GM12878 (cell line): ENCODE results near the gene REP15. TPM values are rescaled to one million over a fixed set of nuclear protein-coding genes. Genes with fewer than 3 reads are reported as not detected.

Experiments used
- ATAC-seq: fragments of 200-7000 bp; cut with Tn5 transposase; 3 replicates; pipeline ENCODE4 v1.9.1; 2020; ENCODE audit warnings: mild to moderate bottlenecking, moderate library complexity
- BruUV-seq: library from RNA; stranded (reverse); fragments of 400-500 nt; replicated peaks from 2 replicates; lab custom pipeline; 2021; lab: Mats Ljungman, UMichigan
- CTCF ChIA-PET: fragments of 300-600 bp; sonication (Branson Sonifier 250); formaldehyde crosslinking; extraction: SDS; loops from one replicate; lab custom pipeline; 2021; ENCODE audit warnings: inconsistent platforms; lab: Yijun Ruan, JAX
- POLR2A ChIA-PET: fragments of 350-600 bp; formaldehyde crosslinking; extraction: SDS; loops from one replicate; lab custom pipeline; 2021; ENCODE audit warnings: inconsistent platforms; lab: Charles Lee
- RAD21 ChIA-PET: fragments of 300-600 bp; sonication (Branson Sonifier 250); formaldehyde crosslinking; loops from one replicate; lab custom pipeline; 2023; ENCODE audit warnings: antibody characterized with exemption; ENCODE audit not compliant: unreplicated experiment; lab: Charles Lee
- SMC1A ChIA-PET: fragments of 300-600 bp; sonication (Branson Sonifier 250); formaldehyde crosslinking; loops from one replicate; lab custom pipeline; 2023; ENCODE audit not compliant: unreplicated experiment, uncharacterized antibody; lab: Charles Lee
- DNase-seq: peaks from one replicate; pipeline ENCODE4 v3.0.0-alpha.2; 2011; ENCODE audit warnings: low read depth, low spot score
- FAIRE-seq: peaks from 3 replicates; lab custom pipeline; 2011; peaks lifted over from hg19 to GRCh38; lab: Jason Lieb, UNC
- H2AFZ ChIP-seq: 2 replicates; pipeline ENCODE4 v1.6.0; 2011; ENCODE audit warnings: low read depth, low read length, control low read depth; ENCODE audit not compliant: control insufficient read depth
- H3K27ac ChIP-seq: 2 replicates; pipeline ENCODE4 v1.5.1; 2011; ENCODE audit warnings: control low read depth; ENCODE audit not compliant: control insufficient read depth, insufficient read depth
- H3K27me3 ChIP-seq, 2 experiments: replicated peaks in 1 of 2; 2 replicates each; pipeline versions ENCODE4 v1.6.0 to v1.6.1; 2011; ENCODE audit warnings: low read length in 1 of 2; ENCODE audit not compliant: control insufficient read depth in 2 of 2, insufficient read depth in 2 of 2
- H3K36me3 ChIP-seq, 2 experiments: 2 replicates each; pipeline ENCODE4 v1.5.1; 2011; ENCODE audit warnings: low read length in 1 of 2; ENCODE audit not compliant: control insufficient read depth in 2 of 2, insufficient read depth in 2 of 2
- H3K4me1 ChIP-seq: 2 replicates; pipeline ENCODE4 v1.6.1; 2011; ENCODE audit warnings: mild to moderate bottlenecking, low read length, moderate library complexity, mixed read lengths; ENCODE audit not compliant: control insufficient read depth, insufficient read depth
- H3K4me2 ChIP-seq: 2 replicates; pipeline ENCODE4 v1.6.0; 2011; ENCODE audit warnings: control low read depth; ENCODE audit not compliant: control insufficient read depth, insufficient read depth
- H3K4me3 ChIP-seq: fragments of 200-600 bp; sonication (generic); 2 replicates; pipeline ENCODE4 v1.5.1; 2016
- H3K79me2 ChIP-seq: 2 replicates; pipeline ENCODE4 v1.6.0; 2011; ENCODE audit warnings: low read length; ENCODE audit not compliant: control insufficient read depth, insufficient read depth
- H3K9ac ChIP-seq: 2 replicates; pipeline ENCODE4 v1.8.0; 2011; ENCODE audit warnings: low read length, control low read depth, mixed read lengths; ENCODE audit not compliant: control insufficient read depth, insufficient read depth
- H3K9me3 ChIP-seq: replicated peaks from 3 replicates; pipeline ENCODE4 v1.5.1; 2011; ENCODE audit warnings: mild to moderate bottlenecking, low read length; ENCODE audit not compliant: control insufficient read depth, insufficient read depth
- H4K20me1 ChIP-seq: 2 replicates; pipeline ENCODE4 v1.6.0; 2011; ENCODE audit not compliant: control insufficient read depth, insufficient read depth
- EED ChIP-seq: sonication (generic); IDR thresholded peaks from 2 replicates; pipeline ENCODE4 v1.6.1; 2016; ENCODE audit warnings: antibody characterized with exemption, low read depth
- FOXK2 ChIP-seq: fragments of 450-650 bp; IDR thresholded peaks from 2 replicates; pipeline ENCODE4 v1.6.1; 2017; ENCODE audit warnings: mild to moderate bottlenecking, moderate library complexity
- JUND ChIP-seq: IDR thresholded peaks from 2 replicates; pipeline ENCODE4 v1.6.1; 2012; ENCODE audit warnings: low read depth, mild to moderate bottlenecking, low read length, improper control_type of control experiment, moderate library complexity
- RCOR1 ChIP-seq: conservative IDR thresholded peaks from 2 replicates; pipeline ENCODE4 v1.6.1; 2012; ENCODE audit warnings: low read depth, low read length, improper control_type of control experiment
- SREBF1 ChIP-seq: IDR thresholded peaks from 2 replicates; pipeline ENCODE4 v1.6.1; 2012; ENCODE audit warnings: mild to moderate bottlenecking, low read length
- TAF1 ChIP-seq: IDR thresholded peaks from 2 replicates; pipeline ENCODE4 v1.6.1; 2011; ENCODE audit warnings: mild to moderate bottlenecking, low read depth, low read length, borderline replicate concordance
- TCF12 ChIP-seq: IDR thresholded peaks from 2 replicates; pipeline ENCODE4 v1.6.1; 2011; ENCODE audit warnings: low read depth, mild to moderate bottlenecking, low read length
- YBX1 ChIP-seq: fragments of 450-650 bp; IDR thresholded peaks from 2 replicates; pipeline ENCODE4 v1.6.1; 2016; ENCODE audit warnings: antibody characterized with exemption
- YY1 ChIP-seq: IDR thresholded peaks from 2 replicates; pipeline ENCODE4 v1.6.1; 2011; ENCODE audit warnings: low read depth, mild to moderate bottlenecking, low read length
- WGBS: methylation state at CpG from one replicate; pipeline ENCODE4 v1.1.6; 2016; ENCODE audit warnings: low lambda C conversion rate; ENCODE audit not compliant: insufficient replicate concordance, insufficient coverage; ENCODE audit errors: missing lambda C conversion rate; 5-methylcytosine and 5-hydroxymethylcytosine counted together
- in situ Hi-C: fragments of 300-500 bp; cut with MboI; formaldehyde crosslinking; loops from 9 replicates; pipeline ENCODE4 v1.14.3; 2018; ENCODE audit warnings: mixed read lengths
- intact Hi-C: fragments of 100-400 bp; cut with micrococcal nuclease; formaldehyde crosslinking; loops from one replicate; pipeline ENCODE4 v1.14.2; 2022; ENCODE audit not compliant: unreplicated experiment
- polyA plus RNA-seq, 11 experiments: library from polyadenylated mRNA; depleted of rRNA in 4 of 11; unstranded in 6 of 11; stranded (reverse) in 5 of 11; fragments of >200 nt; fragmentation: Nextera tagmentation in 4 of 11; fragmentation: Illumina TruSeq in 1 of 11; extraction: Ambion mirVana in 4 of 11; extraction: Trizol in 1 of 11; gene quantifications; 1 replicate in 1 of 11; 2 replicates in 10 of 11; pipeline versions ENCODE4 v1.2.1 to v1.2.3, GENCODE V29; 2011 to 2016; ENCODE audit warnings: inconsistent platforms in 2 of 11, missing spikeins in 2 of 11, low read depth in 1 of 11
- total RNA-seq, 4 experiments: library from RNA; depleted of rRNA in 3 of 4; stranded (reverse); fragments of >200 nt in 3 of 4; fragmentation: Illumina TruSeq in 1 of 4; extraction: Trizol in 1 of 4; gene quantifications; 2 replicates each; pipeline versions ENCODE4 v1.2.1 to v1.2.3, GENCODE V29; 2013 to 2021
- TF ChIP-seq, protein P1 (sequence below): fragments of 450-650 bp; IDR thresholded peaks from 2 replicates; pipeline ENCODE4 v1.6.1; 2017; ENCODE audit warnings: antibody characterized with exemption, mild to moderate bottlenecking, moderate library complexity
- TF ChIP-seq, protein P2 (sequence below): fragments of 450-650 bp; conservative IDR thresholded peaks from 2 replicates; pipeline ENCODE4 v1.6.1; 2017; ENCODE audit warnings: mild to moderate bottlenecking, moderate library complexity
- TF ChIP-seq, protein P3 (sequence below): fragments of 150-350 bp; IDR thresholded peaks from 2 replicates; pipeline ENCODE4 v1.6.1; 2014; ENCODE audit warnings: mild to moderate bottlenecking, low read depth, low read length

The REP15 gene
- total and polyA plus RNA-seq, 10 of the 15 experiments (the other 5 are each of a cell fraction or from before 2014, with no cell fraction given) = not detected

DNA sequence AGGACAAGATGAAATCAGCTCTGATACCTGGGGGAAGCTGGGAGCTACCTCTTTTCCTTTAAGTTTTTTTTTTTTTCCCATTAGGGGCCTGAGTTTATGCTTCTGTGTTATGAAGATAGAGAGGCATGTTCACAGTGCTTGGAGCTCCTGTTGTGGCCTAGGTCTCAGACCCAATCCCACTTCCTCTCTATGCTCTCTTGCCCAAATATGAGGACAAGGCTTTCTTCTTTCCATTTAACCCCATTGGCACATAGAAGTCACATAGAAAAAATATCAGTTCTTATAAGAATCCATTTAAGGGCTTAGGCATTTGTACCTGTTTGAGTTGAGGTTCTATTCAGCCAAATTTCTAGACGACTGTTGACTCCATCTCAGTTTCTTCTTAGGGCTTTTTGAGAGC lies 27.0 kb downstream of the REP15 start:
- no peak overlapping the region for H3K9ac ChIP-seq
- ChIA-PET CTCF (interaction anchor here (0.9 to 2.2 kb wide), 4 partner anchors 10 to 98 kb away, joined by 3 to 6 read pairs (median 5); no protein-coding TSS in a partner anchor), RAD21 (interaction anchor here (1.3 kb wide), 1 partner anchor 10 kb away, joined by 5 read pairs; no protein-coding TSS in a partner anchor)
- H3K4me2 ChIP-seq = no peak overlapping the region
- no TSS peak for BruUV-seq
- no peak for DNase-seq
- TF ChIP-seq, protein P1, sequence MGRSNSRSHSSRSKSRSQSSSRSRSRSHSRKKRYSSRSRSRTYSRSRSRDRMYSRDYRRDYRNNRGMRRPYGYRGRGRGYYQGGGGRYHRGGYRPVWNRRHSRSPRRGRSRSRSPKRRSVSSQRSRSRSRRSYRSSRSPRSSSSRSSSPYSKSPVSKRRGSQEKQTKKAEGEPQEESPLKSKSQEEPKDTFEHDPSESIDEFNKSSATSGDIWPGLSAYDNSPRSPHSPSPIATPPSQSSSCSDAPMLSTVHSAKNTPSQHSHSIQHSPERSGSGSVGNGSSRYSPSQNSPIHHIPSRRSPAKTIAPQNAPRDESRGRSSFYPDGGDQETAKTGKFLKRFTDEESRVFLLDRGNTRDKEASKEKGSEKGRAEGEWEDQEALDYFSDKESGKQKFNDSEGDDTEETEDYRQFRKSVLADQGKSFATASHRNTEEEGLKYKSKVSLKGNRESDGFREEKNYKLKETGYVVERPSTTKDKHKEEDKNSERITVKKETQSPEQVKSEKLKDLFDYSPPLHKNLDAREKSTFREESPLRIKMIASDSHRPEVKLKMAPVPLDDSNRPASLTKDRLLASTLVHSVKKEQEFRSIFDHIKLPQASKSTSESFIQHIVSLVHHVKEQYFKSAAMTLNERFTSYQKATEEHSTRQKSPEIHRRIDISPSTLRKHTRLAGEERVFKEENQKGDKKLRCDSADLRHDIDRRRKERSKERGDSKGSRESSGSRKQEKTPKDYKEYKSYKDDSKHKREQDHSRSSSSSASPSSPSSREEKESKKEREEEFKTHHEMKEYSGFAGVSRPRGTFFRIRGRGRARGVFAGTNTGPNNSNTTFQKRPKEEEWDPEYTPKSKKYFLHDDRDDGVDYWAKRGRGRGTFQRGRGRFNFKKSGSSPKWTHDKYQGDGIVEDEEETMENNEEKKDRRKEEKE = no peak
- TF ChIP-seq YY1 (no peak), EED (no peak), YBX1 (no peak), TAF1 (no peak), SREBF1 (no peak), TCF12 (no peak), JUND (no peak), FOXK2 (no peak), RCOR1 (no peak)
- TF ChIP-seq, protein P2, sequence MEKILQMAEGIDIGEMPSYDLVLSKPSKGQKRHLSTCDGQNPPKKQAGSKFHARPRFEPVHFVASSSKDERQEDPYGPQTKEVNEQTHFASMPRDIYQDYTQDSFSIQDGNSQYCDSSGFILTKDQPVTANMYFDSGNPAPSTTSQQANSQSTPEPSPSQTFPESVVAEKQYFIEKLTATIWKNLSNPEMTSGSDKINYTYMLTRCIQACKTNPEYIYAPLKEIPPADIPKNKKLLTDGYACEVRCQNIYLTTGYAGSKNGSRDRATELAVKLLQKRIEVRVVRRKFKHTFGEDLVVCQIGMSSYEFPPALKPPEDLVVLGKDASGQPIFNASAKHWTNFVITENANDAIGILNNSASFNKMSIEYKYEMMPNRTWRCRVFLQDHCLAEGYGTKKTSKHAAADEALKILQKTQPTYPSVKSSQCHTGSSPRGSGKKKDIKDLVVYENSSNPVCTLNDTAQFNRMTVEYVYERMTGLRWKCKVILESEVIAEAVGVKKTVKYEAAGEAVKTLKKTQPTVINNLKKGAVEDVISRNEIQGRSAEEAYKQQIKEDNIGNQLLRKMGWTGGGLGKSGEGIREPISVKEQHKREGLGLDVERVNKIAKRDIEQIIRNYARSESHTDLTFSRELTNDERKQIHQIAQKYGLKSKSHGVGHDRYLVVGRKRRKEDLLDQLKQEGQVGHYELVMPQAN = no peak
- TF ChIP-seq, protein P3, sequence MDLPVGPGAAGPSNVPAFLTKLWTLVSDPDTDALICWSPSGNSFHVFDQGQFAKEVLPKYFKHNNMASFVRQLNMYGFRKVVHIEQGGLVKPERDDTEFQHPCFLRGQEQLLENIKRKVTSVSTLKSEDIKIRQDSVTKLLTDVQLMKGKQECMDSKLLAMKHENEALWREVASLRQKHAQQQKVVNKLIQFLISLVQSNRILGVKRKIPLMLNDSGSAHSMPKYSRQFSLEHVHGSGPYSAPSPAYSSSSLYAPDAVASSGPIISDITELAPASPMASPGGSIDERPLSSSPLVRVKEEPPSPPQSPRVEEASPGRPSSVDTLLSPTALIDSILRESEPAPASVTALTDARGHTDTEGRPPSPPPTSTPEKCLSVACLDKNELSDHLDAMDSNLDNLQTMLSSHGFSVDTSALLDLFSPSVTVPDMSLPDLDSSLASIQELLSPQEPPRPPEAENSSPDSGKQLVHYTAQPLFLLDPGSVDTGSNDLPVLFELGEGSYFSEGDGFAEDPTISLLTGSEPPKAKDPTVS = no peak
- TF ChIP-seq, all 136 proteins: peak for 0
- H3K4me1 ChIP-seq = no peaks in the 10 kb centered on the region
- in situ Hi-C loops = no loop called here
- no peaks in the 10 kb centered on the region for H3K27me3 ChIP-seq
- ChIA-PET SMC1A (interaction anchor here (0.6 to 1.4 kb wide), 2 partner anchors 98 to 845 kb away, joined by 3 to 4 read pairs; no protein-coding TSS in a partner anchor), POLR2A (interaction anchor here (0.5 kb wide), 1 partner anchor 89 kb away, joined by 3 read pairs; no protein-coding TSS in a partner anchor)
- H2AFZ ChIP-seq = no peak overlapping the region
- peaks cover 1 to 19% of the 10 kb centered on the region in 2 experiments; a peak in 2 of 4 replicates for H3K36me3 ChIP-seq
- 59% methylated on average over 1 of the region's 1 CpG for WGBS
- no peaks in the 10 kb centered on the region for H3K9me3 ChIP-seq
- intact Hi-C loops = no loop called here
- FAIRE-seq (no peak), ATAC-seq (no peak)
- H3K79me2 ChIP-seq = no peaks in the 10 kb centered on the region; the same call in 1 of the 2 replicates
- H3K4me3 ChIP-seq = no peak overlapping the region
- no peak overlapping the region for H3K27ac ChIP-seq
- H4K20me1 ChIP-seq = no peaks in the 10 kb centered on the region
